HG03060 (cell line): ENCODE data around the gene TLE7.

Experiments used
- ATAC-seq: cut with Tn5 transposase; IDR thresholded peaks from one replicate; pipeline ENCODE4 v1.9.1; 2021; ENCODE audit warnings: low read depth, moderate number of reproducible peaks; ENCODE audit not compliant: unreplicated experiment

TLE7 gene

GRCh38 chr16:71414038-71414437 is 27.8 kb downstream of the TLE7 start:
- no peak for ATAC-seq

GRCh38 chr16:71413341-71413740 is 28.5 kb downstream of the TLE7 start:
- no peak for ATAC-seq

GRCh38 chr16:71412270-71413160 is 29.3 kb downstream of the TLE7 start:
- ATAC-seq = no peak

GRCh38 chr16:71410146-71410545 is 31.7 kb downstream of the TLE7 start:
- no peak for ATAC-seq

DNA sequence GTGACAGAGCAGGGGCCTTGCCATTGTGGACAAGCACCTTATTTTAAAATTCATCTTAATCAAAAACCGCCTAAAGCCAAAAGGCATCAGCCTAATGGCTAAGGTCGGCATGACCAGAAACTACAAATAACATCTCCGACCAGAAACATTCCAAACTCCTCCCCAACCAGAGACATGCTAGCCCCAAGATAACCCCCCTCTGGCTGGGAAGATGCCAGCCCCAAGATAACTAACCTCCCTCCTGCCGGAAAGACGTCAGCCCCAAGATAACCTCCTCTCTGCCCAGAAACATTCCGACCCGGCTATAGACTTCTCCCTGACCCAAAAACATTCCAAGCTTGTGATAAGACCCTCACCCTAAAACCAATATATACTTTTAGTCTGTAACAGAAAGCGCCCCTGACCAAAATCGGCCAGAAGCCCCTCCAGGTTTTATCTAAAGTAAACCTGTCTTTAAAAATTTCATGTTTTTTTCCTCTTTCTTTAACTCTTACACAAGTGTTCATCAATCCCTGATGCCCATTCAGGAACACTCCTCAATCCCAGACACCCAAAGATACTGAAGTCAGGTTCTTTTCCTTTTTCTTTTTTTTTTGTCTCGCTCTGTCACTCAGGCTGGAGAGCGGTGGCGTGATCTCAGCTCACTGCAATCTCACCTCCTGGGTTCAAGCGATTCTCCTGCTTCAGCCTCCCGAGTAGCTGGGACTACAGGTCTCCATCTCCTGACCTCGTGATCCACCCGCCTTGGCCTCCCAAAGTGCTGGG is 32.7 kb downstream of the TLE7 start:
- ATAC-seq = no peak

DNA sequence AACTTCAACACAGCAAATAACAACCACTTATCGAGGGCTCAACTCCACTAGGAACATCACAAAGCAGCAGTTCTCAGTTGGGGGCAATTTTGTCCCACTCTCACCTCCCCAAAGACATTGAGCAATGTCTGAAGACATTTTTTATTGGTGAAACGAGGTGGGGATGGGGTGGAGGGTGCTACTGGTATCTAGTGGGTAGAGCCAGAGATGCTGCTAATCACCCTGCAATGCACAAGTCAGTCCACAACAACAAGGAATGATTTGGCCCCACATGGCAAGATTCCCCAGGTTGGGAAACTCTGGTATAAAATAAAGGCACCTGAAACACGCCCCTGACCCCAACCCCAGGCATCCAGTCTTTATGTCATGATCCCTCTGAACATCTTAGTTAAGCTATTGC is 33.3 kb downstream of the TLE7 start:
- ATAC-seq = no peak

GRCh38 chr16:71407731-71408130 is 34.1 kb downstream of the TLE7 start:
- no peak for ATAC-seq

- no peak for ATAC-seq
Observed at GRCh38 chr16:71406724-71407123, 35.1 kb downstream of the TLE7 start.

GRCh38 chr16:71406316-71406715 is 35.5 kb downstream of the TLE7 start:
- no peak for ATAC-seq

DNA sequence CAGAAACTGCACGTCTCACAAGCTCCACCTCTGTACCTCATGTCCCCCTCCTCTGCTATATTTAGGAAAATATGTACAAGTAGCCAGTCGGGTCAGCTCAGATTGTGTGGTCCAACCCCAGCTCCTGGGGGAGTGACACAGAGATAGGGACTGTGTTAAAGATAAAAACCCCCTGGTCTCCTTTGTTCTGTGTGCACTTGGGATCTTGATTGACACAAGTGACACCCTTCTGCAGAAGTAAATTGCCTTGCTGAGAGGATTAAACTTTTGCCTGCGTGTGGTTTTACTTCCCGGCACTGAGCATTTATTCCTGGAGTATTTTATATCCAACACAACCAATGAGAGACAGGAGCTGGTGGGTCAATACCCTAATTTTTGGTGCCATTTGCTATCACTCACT is 37.5 kb downstream of the TLE7 start:
- no peak for ATAC-seq

GRCh38 chr16:71402674-71403073 is 39.2 kb downstream of the TLE7 start:
- ATAC-seq = no peak

GRCh38 chr16:71402007-71402406 is 39.8 kb downstream of the TLE7 start:
- no peak for ATAC-seq

DNA sequence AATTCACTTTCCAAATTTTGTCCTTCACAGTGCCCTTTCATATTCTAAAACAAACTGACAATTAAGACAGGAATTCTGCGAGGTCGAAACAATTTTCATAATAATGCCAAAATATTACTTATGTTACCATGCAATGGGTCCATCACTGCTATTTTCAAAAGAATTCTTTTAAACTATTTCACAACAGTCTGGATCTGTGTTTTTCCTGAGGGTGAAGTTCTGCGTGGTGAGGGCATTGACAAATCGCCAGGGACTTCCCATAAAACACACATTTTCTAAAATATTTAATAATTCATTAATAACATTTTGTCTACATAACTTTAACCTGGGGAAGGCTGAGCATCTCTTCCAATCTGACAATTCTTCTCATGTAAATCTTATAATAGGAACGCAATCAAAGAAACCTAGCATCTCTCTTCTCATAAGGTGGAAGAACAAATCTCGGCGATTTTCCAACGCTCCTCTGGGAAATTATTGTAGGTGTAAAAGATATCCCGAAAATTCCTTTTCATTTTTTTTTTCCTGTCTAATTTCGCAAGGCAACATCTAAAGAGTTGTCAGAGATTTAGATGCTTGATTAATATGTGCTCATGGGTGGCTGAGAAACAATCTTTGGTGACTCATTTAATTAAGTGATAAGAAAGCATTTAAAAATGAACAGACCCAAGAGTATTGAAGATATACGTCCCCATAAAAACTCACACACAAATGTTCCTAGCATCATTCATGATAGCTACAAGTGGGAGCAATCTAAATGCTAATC is 41.9 kb downstream of the TLE7 start:
- ATAC-seq = no peak

GRCh38 chr16:71396594-71396993 is 45.3 kb downstream of the TLE7 start:
- no peak for ATAC-seq

- no peak for ATAC-seq
Observed at GRCh38 chr16:71389330-71389729, 52.5 kb downstream of the TLE7 start.

DNA sequence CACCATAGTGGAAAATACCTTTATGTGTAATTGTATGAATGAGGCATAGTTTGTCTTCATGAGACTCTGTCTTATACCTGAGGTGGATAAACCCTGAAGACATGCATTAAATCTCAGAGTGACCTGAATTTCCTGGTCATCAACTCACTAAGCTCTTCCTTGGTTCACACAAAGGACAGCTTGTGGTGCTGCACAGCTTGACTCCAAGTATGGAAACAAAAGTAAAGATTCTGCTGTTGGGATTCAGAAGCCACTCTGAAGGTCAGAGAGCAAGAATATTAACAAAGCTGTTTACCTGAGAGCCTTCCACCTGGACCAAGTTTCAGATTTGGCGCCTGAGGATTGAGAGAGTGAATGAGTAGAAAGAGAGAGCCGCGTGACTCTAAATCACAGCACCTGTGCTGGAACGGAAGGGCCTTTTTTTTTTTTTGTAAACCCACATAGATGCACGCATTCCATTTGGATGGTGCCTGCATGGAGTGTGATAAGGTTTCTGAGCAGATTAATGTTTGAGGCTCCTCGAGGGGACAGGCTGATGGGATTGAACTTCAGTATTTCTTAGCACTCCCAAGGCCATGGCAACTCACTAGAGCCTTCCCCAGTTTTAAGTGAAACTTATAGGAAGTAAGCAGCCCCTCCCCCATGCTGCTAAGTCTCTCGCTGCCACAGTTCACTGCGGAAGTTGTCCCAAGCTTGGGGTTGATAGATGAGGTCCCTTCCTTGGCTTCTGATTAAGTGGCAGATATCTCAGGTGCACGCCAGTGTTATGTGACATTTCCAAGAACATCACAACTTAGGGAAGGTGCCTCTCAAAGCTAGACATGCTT is 54.6 kb downstream of the TLE7 start:
- ATAC-seq = no peak

- no peak for ATAC-seq
Observed at GRCh38 chr16:71384073-71384724, 57.7 kb downstream of the TLE7 start.

DNA sequence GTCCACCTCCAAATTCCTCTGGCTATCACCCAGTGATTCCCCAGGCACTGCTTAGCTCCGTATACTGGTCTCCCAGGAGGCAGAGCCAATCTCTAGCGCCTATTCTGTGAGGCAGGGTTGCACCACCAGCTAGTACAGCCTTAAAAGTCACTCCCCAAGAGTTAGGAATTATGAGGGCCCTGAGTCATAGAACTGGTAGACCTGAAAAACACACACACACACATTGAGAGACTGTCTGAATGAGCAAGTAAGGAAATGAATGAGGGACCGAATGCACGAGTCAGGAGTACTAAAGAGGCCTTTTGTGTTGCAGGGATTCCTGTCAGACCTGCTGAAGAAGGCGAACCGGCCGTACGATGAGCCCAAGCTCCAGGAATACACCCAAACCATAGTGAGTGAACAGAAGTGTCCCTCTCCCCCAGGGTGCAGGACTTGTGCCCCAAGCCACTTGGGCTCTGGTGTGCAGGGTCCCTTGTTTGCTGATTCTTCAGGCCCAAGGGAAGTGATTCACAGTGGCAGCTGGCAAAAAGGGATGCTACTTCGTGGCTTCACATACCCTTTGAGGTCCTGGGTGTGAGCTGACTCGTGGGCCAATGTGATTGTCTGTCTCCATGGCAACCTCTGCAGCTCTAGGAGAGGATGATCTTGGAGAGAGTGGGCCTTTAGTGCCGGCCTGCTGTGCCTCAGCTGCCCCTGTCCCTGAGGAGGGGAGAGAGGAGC is 58.6 kb downstream of the TLE7 start:
- no peak for ATAC-seq

DNA sequence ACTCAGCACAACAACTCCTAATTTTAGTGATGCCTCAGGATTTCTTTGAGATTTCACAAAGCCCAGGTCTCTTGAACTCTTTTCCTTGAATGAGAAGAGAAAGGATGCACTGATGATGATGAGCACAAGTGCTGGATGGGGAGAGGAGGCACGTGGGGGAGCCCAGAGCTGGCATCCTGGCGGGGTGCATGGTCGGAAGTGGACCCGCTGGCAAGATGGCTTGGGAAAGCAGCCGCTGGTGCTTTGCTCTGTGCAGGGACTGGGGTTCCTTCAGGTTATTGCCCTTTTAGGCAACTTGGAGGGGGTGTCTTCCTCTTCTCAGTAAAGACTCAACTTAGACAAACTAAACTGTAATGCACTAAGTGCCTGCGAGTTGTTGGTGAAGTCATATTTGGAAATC is 61.0 kb downstream of the TLE7 start:
- ATAC-seq = no peak
